IMR-90 (cell line): Measurements from ENCODE around the gene TMC7. TPM values are rescaled to one million over a fixed set of nuclear protein-coding genes. Genes with fewer than 3 reads are reported as not detected.

Experiments used
- ATAC-seq: fragments of 200-7000 bp; cut with Tn5 transposase; 2 replicates; pipeline ENCODE4 v1.9.1; 2020; ENCODE audit warnings: low read depth, mild to moderate bottlenecking, moderate library complexity
- BruUV-seq: library from RNA; stranded (reverse); fragments of 400-500 nt; replicated peaks from 2 replicates; lab custom pipeline; 2021; lab: Mats Ljungman, UMichigan
- CTCF ChIA-PET: fragments of 300-600 bp; formaldehyde crosslinking; extraction: SDS; loops from one replicate; lab custom pipeline; 2021; ENCODE audit warnings: antibody characterized with exemption; lab: Yijun Ruan, JAX
- POLR2A ChIA-PET: fragments of 300-600 bp; sonication (Branson Sonifier 250); formaldehyde crosslinking; loops from one replicate; lab custom pipeline; 2022; ENCODE audit warnings: antibody characterized with exemption; ENCODE audit not compliant: unreplicated experiment; lab: Charles Lee
- DNase-seq: peaks from one replicate; pipeline ENCODE4 v3.0.0; 2013
- H2AFZ ChIP-seq: replicated peaks from 2 replicates; pipeline ENCODE3; 2013; ENCODE audit warnings: low read length, mild to moderate bottlenecking; ENCODE audit not compliant: poor library complexity
- H2AK5ac ChIP-seq: 2 replicates; pipeline ENCODE4 v1.6.1; 2013; ENCODE audit warnings: low read depth, low read length, inconsistent platforms
- H2AK9ac ChIP-seq: replicated peaks from 2 replicates; pipeline ENCODE3; 2013; ENCODE audit warnings: mild to moderate bottlenecking, low read depth, low read length, moderate library complexity; ENCODE audit not compliant: poor library complexity
- H2BK120ac ChIP-seq: 2 replicates; pipeline ENCODE4 v1.6.1; 2013; ENCODE audit warnings: low read depth, low read length, inconsistent platforms
- H2BK15ac ChIP-seq: 3 replicates; pipeline ENCODE4 v1.6.1; 2013; ENCODE audit warnings: low read depth, low read length, inconsistent platforms
- H2BK20ac ChIP-seq: 2 replicates; pipeline ENCODE4 v1.6.1; 2013; ENCODE audit warnings: low read depth, mild to moderate bottlenecking, inconsistent platforms, low read length, moderate library complexity
- H2BK5ac ChIP-seq: 2 replicates; pipeline ENCODE4 v1.6.1; 2013; ENCODE audit warnings: mild to moderate bottlenecking, low read depth, low read length, inconsistent platforms; ENCODE audit not compliant: poor library complexity, severe bottlenecking
- H3K14ac ChIP-seq: replicated peaks from 2 replicates; pipeline ENCODE4 v1.6.1; 2013; ENCODE audit warnings: low read depth, low read length, inconsistent platforms
- H3K18ac ChIP-seq: 2 replicates; pipeline ENCODE4 v1.6.1; 2013; ENCODE audit warnings: low read depth, low read length, control low read depth
- H3K23ac ChIP-seq: 2 replicates; pipeline ENCODE4 v1.6.1; 2013; ENCODE audit warnings: low read depth, low read length, inconsistent platforms
- H3K27ac ChIP-seq: 2 replicates; pipeline ENCODE4 v1.5.1; 2013; ENCODE audit warnings: mild to moderate bottlenecking, control low read depth, low read length; ENCODE audit not compliant: insufficient read depth
- H3K27me3 ChIP-seq: 2 replicates; pipeline ENCODE4 v1.6.1; 2013; ENCODE audit warnings: low read length; ENCODE audit not compliant: control insufficient read depth, insufficient read depth
- H3K36me3 ChIP-seq: 2 replicates; pipeline ENCODE4 v1.6.1; 2013; ENCODE audit warnings: low read length, mixed read lengths; ENCODE audit not compliant: control insufficient read depth, insufficient read depth
- H3K4ac ChIP-seq: 2 replicates; pipeline ENCODE4 v1.6.1; 2013; ENCODE audit warnings: low read depth, low read length, inconsistent platforms
- H3K4me1 ChIP-seq: 2 replicates; pipeline ENCODE4 v1.6.1; 2013; ENCODE audit warnings: low read length, mixed read lengths; ENCODE audit not compliant: control insufficient read depth, insufficient read depth
- H3K4me2 ChIP-seq: 2 replicates; pipeline ENCODE4 v1.6.1; 2013; ENCODE audit warnings: low read depth, mild to moderate bottlenecking, control low read depth, low read length, moderate library complexity
- H3K4me3 ChIP-seq: 2 replicates; pipeline ENCODE4 v1.5.1; 2013; ENCODE audit warnings: low read depth, mild to moderate bottlenecking, control low read depth, low read length, moderate library complexity; ENCODE audit not compliant: insufficient read depth
- H3K56ac ChIP-seq: 2 replicates; pipeline ENCODE4 v1.6.1; 2013; ENCODE audit warnings: low read length, inconsistent platforms; ENCODE audit not compliant: insufficient read depth; ENCODE audit errors: extremely low read depth
- H3K79me1 ChIP-seq, 2 experiments: 2 replicates each; pipeline ENCODE4 v1.6.1; 2013; ENCODE audit warnings: low read length in 2 of 2, inconsistent platforms in 1 of 2, low read depth in 1 of 2
- H3K9ac ChIP-seq: 2 replicates; pipeline ENCODE4 v1.6.1; 2013; ENCODE audit warnings: low read depth, low read length, control low read depth
- H3K9me1 ChIP-seq: 2 replicates; pipeline ENCODE4 v1.6.1; 2013; ENCODE audit warnings: low read length, inconsistent platforms; ENCODE audit not compliant: insufficient read depth
- H3K9me3 ChIP-seq: 2 replicates; pipeline ENCODE4 v1.6.1; 2013; ENCODE audit warnings: low read length; ENCODE audit not compliant: control insufficient read depth, insufficient read depth
- H4K20me1 ChIP-seq: 2 replicates; pipeline ENCODE4 v1.6.1; 2013; ENCODE audit warnings: low read length, inconsistent platforms; ENCODE audit not compliant: insufficient read depth
- H4K5ac ChIP-seq: 2 replicates; pipeline ENCODE4 v1.6.1; 2013; ENCODE audit warnings: mild to moderate bottlenecking, low read depth, low read length, control low read depth
- H4K8ac ChIP-seq, 2 experiments: 2 replicates each; pipeline ENCODE4 v1.6.1; 2013; ENCODE audit warnings: low read depth in 2 of 2, low read length in 2 of 2, control low read depth in 1 of 2, inconsistent platforms in 1 of 2
- H4K91ac ChIP-seq: 2 replicates; pipeline ENCODE4 v1.6.1; 2013; ENCODE audit warnings: low read depth, low read length, inconsistent platforms; ENCODE audit not compliant: insufficient read depth
- BHLHE40 ChIP-seq: fragments of 150-350 bp; IDR thresholded peaks from 2 replicates; pipeline ENCODE4 v1.6.1; 2016; ENCODE audit warnings: mild to moderate bottlenecking, low read depth, low read length
- CEBPB ChIP-seq: IDR thresholded peaks from 2 replicates; pipeline ENCODE4 v1.6.1; 2012; ENCODE audit warnings: low read depth, low read length, improper control_type of control experiment
- CHD1 ChIP-seq: IDR thresholded peaks from 2 replicates; pipeline ENCODE4 v1.6.1; 2012; ENCODE audit warnings: low read depth, low read length, improper control_type of control experiment
- FOS ChIP-seq: fragments of 150-350 bp; IDR thresholded peaks from 2 replicates; pipeline ENCODE4 v1.6.1; 2016; ENCODE audit warnings: low read depth, low read length
- MAFK ChIP-seq: IDR thresholded peaks from 2 replicates; pipeline ENCODE4 v1.6.1; 2012; ENCODE audit warnings: low read depth, low read length, improper control_type of control experiment
- MAZ ChIP-seq: IDR thresholded peaks from 2 replicates; pipeline ENCODE4 v1.6.1; 2012; ENCODE audit warnings: low read depth, mild to moderate bottlenecking, low read length, improper control_type of control experiment, moderate library complexity, borderline replicate concordance
- MXI1 ChIP-seq: IDR thresholded peaks from 2 replicates; pipeline ENCODE4 v1.6.1; 2012; ENCODE audit warnings: low read depth, mild to moderate bottlenecking, low read length, moderate library complexity, borderline replicate concordance
- NFE2L2 ChIP-seq: fragments of 150-350 bp; IDR thresholded peaks from 2 replicates; pipeline ENCODE4 v1.6.1; 2016; ENCODE audit warnings: low read depth, mild to moderate bottlenecking, low read length
- RAD21 ChIP-seq: IDR thresholded peaks from 2 replicates; pipeline ENCODE4 v1.6.1; 2012; ENCODE audit warnings: low read length, improper control_type of control experiment
- RCOR1 ChIP-seq: IDR thresholded peaks from 2 replicates; pipeline ENCODE4 v1.6.1; 2012; ENCODE audit warnings: mild to moderate bottlenecking, low read length, improper control_type of control experiment; ENCODE audit not compliant: insufficient replicate concordance
- RFX5 ChIP-seq: IDR thresholded peaks from 2 replicates; pipeline ENCODE4 v1.8.0; 2012; ENCODE audit warnings: low read depth, mild to moderate bottlenecking, low read length, moderate library complexity
- SMC3 ChIP-seq: fragments of 150-350 bp; IDR thresholded peaks from 2 replicates; pipeline ENCODE4 v1.6.1; 2016; ENCODE audit warnings: low read depth, mild to moderate bottlenecking, antibody characterized with exemption, low read length, moderate library complexity
- WGBS, 2 experiments: methylation state at CpG; one replicate each; pipeline versions ENCODE4 v1.1.5 to v1.1.7; 2013; ENCODE audit warnings: missing lambda C conversion rate in 2 of 2; ENCODE audit not compliant: insufficient read length in 1 of 2; ENCODE audit errors: extremely low coverage in 2 of 2; 5-methylcytosine and 5-hydroxymethylcytosine counted together
- dilution Hi-C: fragments of 300-500 bp; cut with HindIII; formaldehyde crosslinking; loops from one replicate; pipeline ENCODE4 v1.14.3; 2018; ENCODE audit warnings: low sequenced_read_pairs; ENCODE audit not compliant: unreplicated experiment
- in situ Hi-C: fragments of 300-500 bp; cut with MboI; formaldehyde crosslinking; loops from 3 replicates; pipeline ENCODE4 v1.14.3; 2019; ENCODE audit warnings: low sequenced_read_pairs, inconsistent platforms, mixed read lengths
- intact Hi-C: fragments of 100-400 bp; cut with micrococcal nuclease; formaldehyde crosslinking; loops from 2 replicates; pipeline ENCODE4 v1.10.0; 2022
- polyA plus RNA-seq, 3 experiments: library from polyadenylated mRNA; depleted of rRNA; stranded (reverse); fragments of >200 nt; gene quantifications; 2 replicates each; pipeline ENCODE4 v1.2.3, GENCODE V29; 2012; ENCODE audit warnings: low replicate concordance in 1 of 3
- total RNA-seq: library from RNA; depleted of rRNA; stranded (reverse); fragments of >200 nt; gene quantifications from 2 replicates; pipeline ENCODE4 v1.2.3, GENCODE V29; 2012
- TF ChIP-seq, protein P1 (sequence below): fragments of 150-350 bp; IDR thresholded peaks from 2 replicates; pipeline ENCODE4 v1.6.1; 2017; ENCODE audit warnings: mild to moderate bottlenecking, antibody characterized with exemption, low read length, low read depth
- TF ChIP-seq, protein P2 (sequence below): conservative IDR thresholded peaks from 2 replicates; pipeline ENCODE4 v1.5.1; 2012; ENCODE audit warnings: mild to moderate bottlenecking, low read depth, low read length, improper control_type of control experiment
- TF ChIP-seq, protein P3 (sequence below): fragments of 150-350 bp; IDR thresholded peaks from 2 replicates; pipeline ENCODE4 v1.6.1; 2016; ENCODE audit warnings: low read depth, mild to moderate bottlenecking, low read length, moderate library complexity, borderline replicate concordance

The TMC7 gene
- total and polyA plus RNA-seq, 2 of the 4 experiments (the other 2 are of a cell fraction) = 0.27 to 0.36 TPM

DNA sequence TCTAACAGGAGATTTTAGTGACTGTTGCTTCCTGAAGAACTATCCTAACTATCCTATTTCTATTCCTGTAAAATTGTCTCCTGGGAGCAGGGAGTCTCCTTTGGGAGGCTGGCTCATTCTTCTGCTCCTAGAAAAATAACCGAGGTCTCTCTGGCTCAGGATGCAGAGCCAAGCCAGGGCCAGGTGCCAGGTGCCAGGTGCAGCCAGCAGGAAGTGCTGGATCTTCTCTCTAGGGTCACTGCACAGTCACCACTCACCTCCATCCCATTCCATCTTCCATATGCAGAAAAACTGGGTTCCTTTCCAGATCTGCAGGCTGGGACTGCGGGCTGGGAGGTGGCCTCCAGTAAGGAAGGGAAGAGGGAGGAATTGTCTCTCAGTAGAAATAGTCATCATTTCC is 3.8 kb upstream of the TMC7 start:
- H3K9me3 ChIP-seq = no peaks in the 10 kb centered on the region
- TF ChIP-seq BHLHE40 (no peak), MAFK (no peak), MXI1 (no peak), SMC3 (no peak), CEBPB (no peak), CHD1 (no peak), RFX5 (no peak), RCOR1 (no peak), RAD21 (no peak), FOS (no peak), MAZ (no peak), NFE2L2 (no peak)
- TF ChIP-seq, protein P1, sequence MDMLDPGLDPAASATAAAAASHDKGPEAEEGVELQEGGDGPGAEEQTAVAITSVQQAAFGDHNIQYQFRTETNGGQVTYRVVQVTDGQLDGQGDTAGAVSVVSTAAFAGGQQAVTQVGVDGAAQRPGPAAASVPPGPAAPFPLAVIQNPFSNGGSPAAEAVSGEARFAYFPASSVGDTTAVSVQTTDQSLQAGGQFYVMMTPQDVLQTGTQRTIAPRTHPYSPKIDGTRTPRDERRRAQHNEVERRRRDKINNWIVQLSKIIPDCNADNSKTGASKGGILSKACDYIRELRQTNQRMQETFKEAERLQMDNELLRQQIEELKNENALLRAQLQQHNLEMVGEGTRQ = no peak
- TF ChIP-seq, protein P2, sequence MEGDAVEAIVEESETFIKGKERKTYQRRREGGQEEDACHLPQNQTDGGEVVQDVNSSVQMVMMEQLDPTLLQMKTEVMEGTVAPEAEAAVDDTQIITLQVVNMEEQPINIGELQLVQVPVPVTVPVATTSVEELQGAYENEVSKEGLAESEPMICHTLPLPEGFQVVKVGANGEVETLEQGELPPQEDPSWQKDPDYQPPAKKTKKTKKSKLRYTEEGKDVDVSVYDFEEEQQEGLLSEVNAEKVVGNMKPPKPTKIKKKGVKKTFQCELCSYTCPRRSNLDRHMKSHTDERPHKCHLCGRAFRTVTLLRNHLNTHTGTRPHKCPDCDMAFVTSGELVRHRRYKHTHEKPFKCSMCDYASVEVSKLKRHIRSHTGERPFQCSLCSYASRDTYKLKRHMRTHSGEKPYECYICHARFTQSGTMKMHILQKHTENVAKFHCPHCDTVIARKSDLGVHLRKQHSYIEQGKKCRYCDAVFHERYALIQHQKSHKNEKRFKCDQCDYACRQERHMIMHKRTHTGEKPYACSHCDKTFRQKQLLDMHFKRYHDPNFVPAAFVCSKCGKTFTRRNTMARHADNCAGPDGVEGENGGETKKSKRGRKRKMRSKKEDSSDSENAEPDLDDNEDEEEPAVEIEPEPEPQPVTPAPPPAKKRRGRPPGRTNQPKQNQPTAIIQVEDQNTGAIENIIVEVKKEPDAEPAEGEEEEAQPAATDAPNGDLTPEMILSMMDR = no peak
- TF ChIP-seq, protein P3, sequence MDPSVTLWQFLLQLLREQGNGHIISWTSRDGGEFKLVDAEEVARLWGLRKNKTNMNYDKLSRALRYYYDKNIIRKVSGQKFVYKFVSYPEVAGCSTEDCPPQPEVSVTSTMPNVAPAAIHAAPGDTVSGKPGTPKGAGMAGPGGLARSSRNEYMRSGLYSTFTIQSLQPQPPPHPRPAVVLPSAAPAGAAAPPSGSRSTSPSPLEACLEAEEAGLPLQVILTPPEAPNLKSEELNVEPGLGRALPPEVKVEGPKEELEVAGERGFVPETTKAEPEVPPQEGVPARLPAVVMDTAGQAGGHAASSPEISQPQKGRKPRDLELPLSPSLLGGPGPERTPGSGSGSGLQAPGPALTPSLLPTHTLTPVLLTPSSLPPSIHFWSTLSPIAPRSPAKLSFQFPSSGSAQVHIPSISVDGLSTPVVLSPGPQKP = no peak
- no peak overlapping the region for H2AK5ac ChIP-seq
- H3K27me3 ChIP-seq = peaks cover 13% of the 10 kb centered on the region
- in situ Hi-C loops (loop anchor here (5.0 to 10.0 kb wide), 2 partner anchors 92 to 395 kb away; no protein-coding TSS in a partner anchor), intact Hi-C loops (loop anchor here (5.0 kb wide), 1 partner anchor 522 kb away; no protein-coding TSS in a partner anchor), dilution Hi-C loops (no loop called here)
- peaks cover 2% of the 10 kb centered on the region; the same call in 1 of the 2 replicates for H3K4me1 ChIP-seq
- H2BK5ac ChIP-seq = no peak overlapping the region
- H3K4me2 ChIP-seq = no peak overlapping the region
- H2BK20ac ChIP-seq = no peak overlapping the region
- no CpG with 5 or more reads among the region's 2 CpGs for WGBS, 2 experiments
- no peaks in the 10 kb centered on the region; a peak in 1 of 4 replicates for H3K79me1 ChIP-seq
- no peak overlapping the region for H4K8ac ChIP-seq
- ChIA-PET CTCF (no interaction called here), POLR2A (no interaction called here)
- H3K14ac ChIP-seq = no peak overlapping the region
- ATAC-seq = no peak
- H2BK15ac ChIP-seq = no peak overlapping the region
- no peak overlapping the region for H2AK9ac ChIP-seq
- H3K4me3 ChIP-seq = no peak overlapping the region
- H3K9ac ChIP-seq = no peak overlapping the region
- no peak overlapping the region for H2AFZ ChIP-seq
- no TSS peak for BruUV-seq
- no peaks in the 10 kb centered on the region for H4K20me1 ChIP-seq
- no peak overlapping the region for H3K27ac ChIP-seq
- no peak overlapping the region for H3K56ac ChIP-seq
- no peaks in the 10 kb centered on the region for H3K36me3 ChIP-seq
- no peak overlapping the region for H3K23ac ChIP-seq
- H2BK120ac ChIP-seq = no peak overlapping the region
- no peak overlapping the region for H3K4ac ChIP-seq
- no peaks in the 10 kb centered on the region for H3K9me1 ChIP-seq
- DNase-seq = no peak
- no peak overlapping the region for H4K91ac ChIP-seq
- no peak overlapping the region for H4K5ac ChIP-seq
- no peak overlapping the region for H3K18ac ChIP-seq
